Stimulated activated CD4-positive, alpha-beta T cell treated with anti-CD3 and anti-CD28 coated beads, Interleukin-12 subunit alpha, Interleukin-12 subunit beta, amount 100 ng/mL, for 48 hours (primary cell): Measurements from ENCODE around the gene SGCD.

Experiments
- DNase-seq, 3 donors: peaks; one replicate each; pipeline ENCODE4 v3.0.0-alpha.2; 2020; ENCODE audit warnings: low read depth in 2 of 3, low spot score in 1 of 3

SGCD gene

GRCh38 chr5:156451505-156451904 lies 124.5 kb downstream of the SGCD start:
- DNase-seq = no peak

- no peak for DNase-seq
Observed at GRCh38 chr5:156456857-156457256, 129.9 kb downstream of the SGCD start.

- DNase-seq = no peak
Observed at GRCh38 chr5:156459812-156460385, 132.9 kb downstream of the SGCD start.

- DNase-seq = no peak
Observed at GRCh38 chr5:156460471-156460870, 133.5 kb downstream of the SGCD start.

GRCh38 chr5:156466871-156467270 lies 139.9 kb downstream of the SGCD start:
- DNase-seq = no peak

- no peak for DNase-seq
Observed at GRCh38 chr5:156469636-156470035, 142.7 kb downstream of the SGCD start.

GRCh38 chr5:156471893-156472292 lies 144.9 kb downstream of the SGCD start:
- DNase-seq = no peak

- DNase-seq = no peak
Observed at GRCh38 chr5:156473269-156473908, 146.4 kb downstream of the SGCD start.

GRCh38 chr5:156474251-156474650 lies 147.3 kb downstream of the SGCD start:
- DNase-seq = no peak

GRCh38 chr5:156475182-156476157 lies 148.5 kb downstream of the SGCD start:
- DNase-seq = no peak

GRCh38 chr5:156476158-156476551 lies 149.2 kb downstream of the SGCD start:
- DNase-seq = no peak

- DNase-seq = no peak
Observed at GRCh38 chr5:156476678-156477077, 149.7 kb downstream of the SGCD start.

- no peak for DNase-seq
Observed at GRCh38 chr5:156477196-156477595, 150.2 kb downstream of the SGCD start.

GRCh38 chr5:156479849-156480248 lies 152.9 kb downstream of the SGCD start:
- DNase-seq = no peak

- no peak for DNase-seq
Observed at GRCh38 chr5:156481741-156482140, 154.8 kb downstream of the SGCD start.

- no peak for DNase-seq
Observed at GRCh38 chr5:156482818-156483217, 155.9 kb downstream of the SGCD start.

- no peak for DNase-seq
Observed at GRCh38 chr5:156486394-156487238, 159.7 kb downstream of the SGCD start.

- DNase-seq = no peak
Observed at GRCh38 chr5:156491766-156492165, 164.8 kb downstream of the SGCD start.

- no peak for DNase-seq
Observed at GRCh38 chr5:156496291-156496690, 169.3 kb downstream of the SGCD start.

- no peak for DNase-seq
Observed at GRCh38 chr5:156497804-156498208, 170.8 kb downstream of the SGCD start.
